ENCODE results near the gene CHCT1.
"Not testable (repeated sequence)": the region's sequence is repeated elsewhere in the genome, so short reads cannot be mapped to it uniquely, and the experiment has no call there.

The CHCT1 gene

GRCh38 chr17:60433021-60433997 is 11.0 kb downstream of the CHCT1 start:
- not testable (repeated sequence) for DNase-seq (ENCODE audit: low spot score); H3K4me2 ChIP-seq (ENCODE audit: insufficient read depth, low read length, poor library complexity, severe bottlenecking); H4K8ac ChIP-seq (ENCODE audit: low read depth, low read length); H2AK5ac ChIP-seq (ENCODE audit: low read depth, low read length); H3K4me3 ChIP-seq (ENCODE audit: low read length in 2 of 2); H3K27ac ChIP-seq (replicated peaks; ENCODE audit: low read length); H3K79me1 ChIP-seq (ENCODE audit: low read depth, low read length); H3K36me3 ChIP-seq (replicated peaks in 1 of 2; ENCODE audit: control insufficient read depth in 2 of 2, insufficient read depth in 2 of 2, low read length in 2 of 2); H2BK5ac ChIP-seq (ENCODE audit: low read length); H3K4me1 ChIP-seq (ENCODE audit: control insufficient read depth in 2 of 2, insufficient read depth in 1 of 2, low read depth in 1 of 2, low read length in 2 of 2); H3K23ac ChIP-seq (ENCODE audit: low read depth, low read length, poor library complexity); H2AFZ ChIP-seq (ENCODE audit: low read length); H2BK12ac ChIP-seq (ENCODE audit: low read length); H3K18ac ChIP-seq (ENCODE audit: low read length); H3K9ac ChIP-seq (ENCODE audit: low read depth, low read length, poor library complexity); H3K4ac ChIP-seq (ENCODE audit: low read length); H2BK120ac ChIP-seq (ENCODE audit: low read depth, low read length); H2BK15ac ChIP-seq (ENCODE audit: low read length); H4K91ac ChIP-seq (ENCODE audit: low read depth, low read length, poor library complexity); H3K27me3 ChIP-seq (ENCODE audit: control insufficient read depth in 3 of 3, insufficient read depth in 3 of 3, low read depth in 1 of 3, low read length in 3 of 3); H3K14ac ChIP-seq (ENCODE audit: low read length)
- peaks cover 6 to 11% of the 10 kb centered on the region in 2 donors for H3K9me3 ChIP-seq (replicated peaks in 1 of 2; ENCODE audit: control insufficient read depth in 2 of 2, insufficient read depth in 1 of 2, low read depth in 1 of 2, low read length in 2 of 2)
- WGBS, 2 donors (ENCODE audit: extremely low coverage in 2 of 2, insufficient read length in 2 of 2, insufficient replicate concordance in 1 of 2): no CpG with 5 or more reads among the region's 4 CpGs

- H3K36me3 ChIP-seq (replicated peaks in 1 of 2; ENCODE audit: control insufficient read depth in 2 of 2, insufficient read depth in 2 of 2, low read length in 2 of 2): no peaks in the 10 kb centered on the region
- H3K27ac ChIP-seq (replicated peaks; ENCODE audit: low read length): no peak overlapping the region
- no peaks in the 10 kb centered on the region for H3K4me1 ChIP-seq (ENCODE audit: control insufficient read depth in 2 of 2, insufficient read depth in 1 of 2, low read depth in 1 of 2, low read length in 2 of 2)
- no peak overlapping the region for H2BK5ac ChIP-seq (ENCODE audit: low read length)
- H2BK15ac ChIP-seq (ENCODE audit: low read length): no peak overlapping the region
- H3K18ac ChIP-seq (ENCODE audit: low read length): no peak overlapping the region
- H3K27me3 ChIP-seq (ENCODE audit: control insufficient read depth in 3 of 3, insufficient read depth in 3 of 3, low read depth in 1 of 3, low read length in 3 of 3): peaks cover 0 to 8% (median 0%) of the 10 kb centered on the region in 3 experiments
- no peak overlapping the region for H3K14ac ChIP-seq (ENCODE audit: low read length)
- no peak overlapping the region for H2BK12ac ChIP-seq (ENCODE audit: low read length)
- no CpG with 5 or more reads among the region's 28 CpGs for WGBS, 2 donors (ENCODE audit: extremely low coverage in 2 of 2, insufficient read length in 2 of 2, insufficient replicate concordance in 1 of 2)
- H3K4me2 ChIP-seq (ENCODE audit: insufficient read depth, low read length, poor library complexity, severe bottlenecking): no peak overlapping the region
- peak; percentile 77 for DNase-seq (ENCODE audit: low spot score)
- H3K9ac ChIP-seq (ENCODE audit: low read depth, low read length, poor library complexity): no peak overlapping the region
- no peak overlapping the region for H3K23ac ChIP-seq (ENCODE audit: low read depth, low read length, poor library complexity)
- peak overlapping the region; percentile 59 for H2AFZ ChIP-seq (ENCODE audit: low read length)
- H3K4me3 ChIP-seq (ENCODE audit: low read length in 2 of 2): no peak overlapping the region
- no peak overlapping the region for H4K8ac ChIP-seq (ENCODE audit: low read depth, low read length)
- H2AK5ac ChIP-seq (ENCODE audit: low read depth, low read length): no peak overlapping the region
- no peak overlapping the region for H2BK120ac ChIP-seq (ENCODE audit: low read depth, low read length)
- H3K4ac ChIP-seq (ENCODE audit: low read length): no peak overlapping the region
- H3K79me1 ChIP-seq (ENCODE audit: low read depth, low read length): no peaks in the 10 kb centered on the region
- peaks cover 6 to 11% of the 10 kb centered on the region in 2 donors for H3K9me3 ChIP-seq (replicated peaks in 1 of 2; ENCODE audit: control insufficient read depth in 2 of 2, insufficient read depth in 1 of 2, low read depth in 1 of 2, low read length in 2 of 2)
- no peak overlapping the region for H4K91ac ChIP-seq (ENCODE audit: low read depth, low read length, poor library complexity)
These were observed 13.2 kb downstream of the CHCT1 start for GRCh38 chr17:60435244-60436167.

GRCh38 chr17:60436676-60437075 is 14.4 kb downstream of the CHCT1 start:
- no peak overlapping the region for H3K27ac ChIP-seq (replicated peaks; ENCODE audit: low read length)
- H3K23ac ChIP-seq (ENCODE audit: low read depth, low read length, poor library complexity): no peak overlapping the region
- H2AK5ac ChIP-seq (ENCODE audit: low read depth, low read length): no peak overlapping the region
- no peak overlapping the region for H4K91ac ChIP-seq (ENCODE audit: low read depth, low read length, poor library complexity)
- no peak overlapping the region for H2AFZ ChIP-seq (ENCODE audit: low read length)
- H3K9ac ChIP-seq (ENCODE audit: low read depth, low read length, poor library complexity): no peak overlapping the region
- H3K4me1 ChIP-seq (ENCODE audit: control insufficient read depth in 2 of 2, insufficient read depth in 1 of 2, low read depth in 1 of 2, low read length in 2 of 2): no peaks in the 10 kb centered on the region
- no peak overlapping the region for H2BK15ac ChIP-seq (ENCODE audit: low read length)
- H2BK5ac ChIP-seq (ENCODE audit: low read length): no peak overlapping the region
- no peak overlapping the region for H3K14ac ChIP-seq (ENCODE audit: low read length)
- no peaks in the 10 kb centered on the region for H3K36me3 ChIP-seq (replicated peaks in 1 of 2; ENCODE audit: control insufficient read depth in 2 of 2, insufficient read depth in 2 of 2, low read length in 2 of 2)
- H2BK12ac ChIP-seq (ENCODE audit: low read length): no peak overlapping the region
- peaks cover 0 to 1% (median 0%) of the 10 kb centered on the region in 3 experiments for H3K27me3 ChIP-seq (ENCODE audit: control insufficient read depth in 3 of 3, insufficient read depth in 3 of 3, low read depth in 1 of 3, low read length in 3 of 3)
- H4K8ac ChIP-seq (ENCODE audit: low read depth, low read length): no peak overlapping the region
- H3K4me2 ChIP-seq (ENCODE audit: insufficient read depth, low read length, poor library complexity, severe bottlenecking): no peak overlapping the region
- no peak overlapping the region for H3K4me3 ChIP-seq (ENCODE audit: low read length in 2 of 2)
- H3K4ac ChIP-seq (ENCODE audit: low read length): no peak overlapping the region
- H3K9me3 ChIP-seq (replicated peaks in 1 of 2; ENCODE audit: control insufficient read depth in 2 of 2, insufficient read depth in 1 of 2, low read depth in 1 of 2, low read length in 2 of 2): peaks cover 8 to 11% of the 10 kb centered on the region in 2 donors
- H3K18ac ChIP-seq (ENCODE audit: low read length): no peak overlapping the region
- DNase-seq (ENCODE audit: low spot score): no peak
- H3K79me1 ChIP-seq (ENCODE audit: low read depth, low read length): no peaks in the 10 kb centered on the region
- H2BK120ac ChIP-seq (ENCODE audit: low read depth, low read length): no peak overlapping the region
- WGBS, 2 donors (ENCODE audit: extremely low coverage in 2 of 2, insufficient read length in 2 of 2, insufficient replicate concordance in 1 of 2): no CpG with 5 or more reads among the region's 5 CpGs

All from neuronal stem cell (in vitro differentiated cells).